ENCODE data around the gene TOM1. TPM values are rescaled to one million over a fixed set of nuclear protein-coding genes. Genes with fewer than 3 reads are reported as not detected.

Gene TOM1
- total RNA-seq, 6 donors from 2014 or later, result 79.2 to 194 (median 94.6) TPM

DNA sequence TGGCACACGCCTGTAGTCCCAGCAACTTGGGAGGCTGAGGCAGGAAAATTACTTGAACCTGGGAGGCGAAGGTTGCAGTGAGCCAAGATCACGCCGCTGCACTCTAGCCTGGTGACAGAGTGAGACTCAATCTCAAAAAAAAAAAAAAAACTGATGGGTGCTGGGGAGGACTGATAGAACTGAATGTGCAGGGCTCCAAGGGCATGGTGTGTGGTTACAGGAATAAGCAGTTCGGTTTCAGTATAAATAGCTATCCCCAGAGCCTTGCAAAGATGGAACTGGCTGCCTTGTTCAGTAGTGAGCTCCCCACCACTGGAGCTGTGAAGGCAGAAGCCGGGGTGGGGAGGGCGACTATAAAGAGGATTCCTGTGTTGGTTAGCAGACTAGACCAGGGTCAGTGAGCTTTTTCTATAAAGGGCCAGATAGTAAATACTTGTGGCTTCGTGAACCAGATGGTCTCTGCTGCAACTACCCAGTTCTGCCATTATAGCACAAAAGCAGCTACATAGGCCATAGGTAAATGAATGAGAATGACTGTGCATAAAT is 5.9 kb downstream of the TOM1 start:
- Histone ChIP-seq H3K27me3 (no peaks in the 10 kb centered on the region), H3K36me3 (peaks cover 0 to 15% (median 0%) of the 10 kb centered on the region in 4 donors), H3K9me3 (no peaks in the 10 kb centered on the region), H3K4me1 (peaks cover 37 to 82% (median 51%) of the 10 kb centered on the region in 4 donors), H3K27ac (no peak overlapping the region), H3K4me3 (no peak overlapping the region)
- TF ChIP-seq POLR2AphosphoS5 (IDR thresholded peaks at IDR 0.05) (no peak), POLR2A (IDR thresholded peaks at IDR 0.05) (no peak), EP300 (IDR thresholded peaks at IDR 0.05) (no peak)
- TF ChIP-seq, protein P1, sequence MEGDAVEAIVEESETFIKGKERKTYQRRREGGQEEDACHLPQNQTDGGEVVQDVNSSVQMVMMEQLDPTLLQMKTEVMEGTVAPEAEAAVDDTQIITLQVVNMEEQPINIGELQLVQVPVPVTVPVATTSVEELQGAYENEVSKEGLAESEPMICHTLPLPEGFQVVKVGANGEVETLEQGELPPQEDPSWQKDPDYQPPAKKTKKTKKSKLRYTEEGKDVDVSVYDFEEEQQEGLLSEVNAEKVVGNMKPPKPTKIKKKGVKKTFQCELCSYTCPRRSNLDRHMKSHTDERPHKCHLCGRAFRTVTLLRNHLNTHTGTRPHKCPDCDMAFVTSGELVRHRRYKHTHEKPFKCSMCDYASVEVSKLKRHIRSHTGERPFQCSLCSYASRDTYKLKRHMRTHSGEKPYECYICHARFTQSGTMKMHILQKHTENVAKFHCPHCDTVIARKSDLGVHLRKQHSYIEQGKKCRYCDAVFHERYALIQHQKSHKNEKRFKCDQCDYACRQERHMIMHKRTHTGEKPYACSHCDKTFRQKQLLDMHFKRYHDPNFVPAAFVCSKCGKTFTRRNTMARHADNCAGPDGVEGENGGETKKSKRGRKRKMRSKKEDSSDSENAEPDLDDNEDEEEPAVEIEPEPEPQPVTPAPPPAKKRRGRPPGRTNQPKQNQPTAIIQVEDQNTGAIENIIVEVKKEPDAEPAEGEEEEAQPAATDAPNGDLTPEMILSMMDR (IDR thresholded peaks at IDR 0.05), result no peak
- 84 to 88% methylated on average over 8 of the region's 8 CpGs for WGBS, 2 donors
- no peak for ATAC-seq (ENCODE audit: low FRiP score in 2 of 2)
- DNase-seq, result no peak

DNA sequence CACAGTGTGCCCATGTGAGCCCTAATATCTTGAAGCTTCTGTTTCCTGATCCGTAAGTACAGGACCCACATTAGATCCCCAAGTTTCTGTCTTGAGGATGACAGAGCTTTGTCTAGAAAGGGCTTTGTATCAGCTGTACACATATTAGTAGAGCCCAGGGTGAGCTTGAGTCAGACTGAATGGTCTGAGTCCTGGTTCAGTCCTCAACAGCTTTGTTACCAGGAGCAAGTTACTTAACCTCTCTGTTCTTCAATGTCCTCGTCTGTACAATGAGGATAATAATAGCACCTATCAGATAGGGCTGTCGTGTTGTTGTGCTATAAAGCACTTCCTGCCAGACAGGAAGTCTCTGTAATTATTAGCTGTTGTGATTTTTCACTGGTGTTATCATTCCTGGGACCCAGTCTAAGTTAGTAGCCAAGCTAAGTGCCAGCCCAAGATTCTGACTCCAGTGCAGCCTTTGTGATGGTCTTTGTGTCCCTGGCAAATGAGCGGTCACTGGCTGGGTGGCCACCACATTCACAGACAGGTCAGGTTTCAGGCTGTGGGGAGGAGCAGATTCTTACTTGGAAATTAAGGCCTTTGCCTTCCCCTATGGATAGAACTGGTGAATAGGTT is 6.8 kb downstream of the TOM1 start:
- WGBS, 2 donors, result 44 to 51% methylated on average over 4 of the region's 4 CpGs

DNA sequence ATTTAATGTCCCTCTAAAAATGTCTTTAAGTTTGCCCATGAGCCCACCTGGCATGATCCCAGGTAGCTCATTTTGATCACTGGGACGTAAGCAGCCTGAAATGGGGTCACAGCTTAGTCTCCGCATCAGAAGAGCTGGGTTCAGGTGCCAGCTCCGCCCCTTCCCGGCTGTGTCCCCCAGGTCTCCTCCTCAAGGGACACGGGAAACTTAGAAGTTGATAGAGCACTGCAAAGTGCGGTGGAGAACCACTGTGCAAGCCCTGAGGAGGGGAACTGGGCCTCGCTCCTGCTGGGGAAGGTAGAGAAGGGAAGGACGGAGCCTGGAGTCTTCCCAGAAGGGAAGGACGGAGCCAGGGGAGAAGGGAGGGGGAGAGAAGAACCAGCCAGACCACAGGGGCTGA is 7.7 kb downstream of the TOM1 start:
- peaks cover 0 to 23% (median 0%) of the 10 kb centered on the region in 4 donors for H3K36me3 ChIP-seq
- 88 to 90% methylated on average over 7 to 9 of the region's 9 CpGs for WGBS, 2 donors
- peaks cover 27 to 79% (median 47%) of the 10 kb centered on the region in 4 donors for H3K4me1 ChIP-seq
- H3K4me3 ChIP-seq, result no peak overlapping the region
- H3K9me3 ChIP-seq, result no peaks in the 10 kb centered on the region
- ATAC-seq (ENCODE audit: low FRiP score in 2 of 2) (no peak), DNase-seq (no peak)
- no peak for TF ChIP-seq POLR2A (IDR thresholded peaks at IDR 0.05)
- no peak for TF ChIP-seq EP300 (IDR thresholded peaks at IDR 0.05)
- TF ChIP-seq POLR2AphosphoS5 (IDR thresholded peaks at IDR 0.05), result no peak
- TF ChIP-seq, protein P1 (IDR thresholded peaks at IDR 0.05), result no peak
- H3K27me3 ChIP-seq, result no peaks in the 10 kb centered on the region
- H3K27ac ChIP-seq, result no peak overlapping the region

More for the DNA sequence above, 6.8 kb downstream of the TOM1 start:
- Histone ChIP-seq H3K36me3 (peaks cover 0 to 20% (median 0%) of the 10 kb centered on the region in 4 donors), H3K4me3 (no peak overlapping the region), H3K4me1 (peaks cover 29 to 79% (median 49%) of the 10 kb centered on the region in 4 donors), H3K9me3 (no peaks in the 10 kb centered on the region), H3K27ac (peak overlapping the region in 2 of 4 donors; percentile 10 to 14), H3K27me3 (no peaks in the 10 kb centered on the region)
- DNase-seq (no peak), ATAC-seq (ENCODE audit: low FRiP score in 2 of 2) (no peak)
- TF ChIP-seq POLR2A (IDR thresholded peaks at IDR 0.05) (no peak), EP300 (IDR thresholded peaks at IDR 0.05) (no peak), POLR2AphosphoS5 (IDR thresholded peaks at IDR 0.05) (no peak)
- TF ChIP-seq, protein P1 (IDR thresholded peaks at IDR 0.05), result no peak

DNA sequence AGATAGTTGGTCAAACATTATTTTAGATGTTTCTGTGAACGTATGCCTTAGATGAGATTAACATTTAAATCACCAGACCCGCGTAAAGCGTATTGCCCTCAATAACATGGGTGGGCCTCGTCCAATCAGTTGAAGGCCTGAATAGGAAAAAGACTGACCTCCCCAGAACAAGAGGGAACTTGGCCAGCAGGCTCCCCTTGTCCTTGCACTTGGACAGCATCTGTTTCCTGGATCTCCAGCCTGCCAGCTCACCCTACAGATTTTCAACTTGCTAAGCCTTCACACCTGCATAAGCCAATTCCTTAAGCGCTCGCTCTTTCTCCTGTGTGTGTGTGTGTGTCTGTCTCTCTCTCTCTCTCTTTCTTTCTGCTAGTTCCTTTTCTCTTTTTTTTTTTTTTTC is 8.2 kb downstream of the TOM1 start:
- TF ChIP-seq, protein P1 (IDR thresholded peaks at IDR 0.05), result no peak
- TF ChIP-seq POLR2A (IDR thresholded peaks at IDR 0.05) (no peak), POLR2AphosphoS5 (IDR thresholded peaks at IDR 0.05) (no peak), EP300 (IDR thresholded peaks at IDR 0.05) (no peak)
- Histone ChIP-seq H3K27ac (no peak overlapping the region), H3K4me1 (peaks cover 30 to 79% (median 47%) of the 10 kb centered on the region in 4 donors), H3K9me3 (no peaks in the 10 kb centered on the region), H3K36me3 (peaks cover 0 to 23% (median 0%) of the 10 kb centered on the region in 4 donors), H3K4me3 (no peak overlapping the region), H3K27me3 (no peaks in the 10 kb centered on the region)
- DNase-seq, result no peak
- no peak for ATAC-seq (ENCODE audit: low FRiP score in 2 of 2)
- 93 to 94% methylated on average over 7 of the region's 7 CpGs for WGBS, 2 donors

Data from upper lobe of left lung (tissue), 6 donors.